NCI-H345 treated with DMSO at 0.1 percent for 48 hours (cell line): ENCODE data around the gene COMP.
"Not testable (repeated sequence)": the region's sequence is repeated elsewhere in the genome, so short reads cannot be mapped to it uniquely, and the experiment has no call there.

Experiments used
- DNase-seq: peaks from one replicate; lab custom pipeline; 2025; ENCODE audit not compliant: unreplicated experiment; lab: John Stamatoyannopoulos, UW

Gene COMP

DNA sequence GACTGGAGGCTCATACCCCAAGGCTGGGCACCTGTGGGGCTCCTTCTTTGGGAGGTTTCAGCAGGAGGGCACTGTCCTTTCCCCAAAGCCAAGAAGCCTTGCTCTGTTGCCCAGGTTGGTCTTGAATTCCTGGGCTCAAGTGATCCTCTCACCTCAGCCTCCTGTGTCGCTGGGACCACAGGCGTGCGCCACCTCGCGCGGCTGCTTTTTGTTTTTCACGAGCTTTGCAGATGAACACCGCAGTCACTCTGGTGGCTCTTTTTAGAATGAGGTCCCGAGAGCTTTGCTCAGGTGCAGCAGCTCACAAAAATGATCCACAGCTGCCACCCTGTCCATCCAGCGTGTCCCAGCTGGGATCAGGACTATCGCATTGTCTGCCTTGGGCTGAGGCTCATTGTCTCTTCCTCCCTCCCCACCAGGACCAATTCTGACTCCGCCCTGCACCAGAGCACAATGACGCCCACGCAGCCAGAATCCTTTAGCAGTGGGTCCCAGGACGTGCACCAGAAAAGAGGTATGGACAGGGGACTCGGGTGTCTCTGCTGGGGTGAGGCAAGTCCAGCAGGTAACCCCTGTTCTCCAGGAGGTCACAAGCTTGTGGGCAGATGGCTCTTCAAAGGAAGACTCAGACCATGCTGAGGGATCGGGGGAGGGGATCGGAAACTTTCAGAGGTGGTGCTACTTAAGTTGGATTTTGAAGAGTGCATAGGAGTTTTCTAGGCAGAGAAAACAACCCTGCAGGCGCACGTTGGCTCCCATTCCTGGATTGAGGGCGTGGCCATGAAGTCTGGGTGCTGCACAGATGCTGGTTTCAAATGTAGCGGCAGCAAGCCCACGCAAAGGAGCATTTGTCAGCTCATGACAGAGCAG is 41.5 kb downstream of the COMP start:
- no peak for DNase-seq

- DNase-seq = no peak
Measured at GRCh38 chr19:18746401-18747325, 44.4 kb downstream of the COMP start.

- DNase-seq = no peak
Measured at GRCh38 chr19:18745931-18746330, 45.2 kb downstream of the COMP start.

DNA sequence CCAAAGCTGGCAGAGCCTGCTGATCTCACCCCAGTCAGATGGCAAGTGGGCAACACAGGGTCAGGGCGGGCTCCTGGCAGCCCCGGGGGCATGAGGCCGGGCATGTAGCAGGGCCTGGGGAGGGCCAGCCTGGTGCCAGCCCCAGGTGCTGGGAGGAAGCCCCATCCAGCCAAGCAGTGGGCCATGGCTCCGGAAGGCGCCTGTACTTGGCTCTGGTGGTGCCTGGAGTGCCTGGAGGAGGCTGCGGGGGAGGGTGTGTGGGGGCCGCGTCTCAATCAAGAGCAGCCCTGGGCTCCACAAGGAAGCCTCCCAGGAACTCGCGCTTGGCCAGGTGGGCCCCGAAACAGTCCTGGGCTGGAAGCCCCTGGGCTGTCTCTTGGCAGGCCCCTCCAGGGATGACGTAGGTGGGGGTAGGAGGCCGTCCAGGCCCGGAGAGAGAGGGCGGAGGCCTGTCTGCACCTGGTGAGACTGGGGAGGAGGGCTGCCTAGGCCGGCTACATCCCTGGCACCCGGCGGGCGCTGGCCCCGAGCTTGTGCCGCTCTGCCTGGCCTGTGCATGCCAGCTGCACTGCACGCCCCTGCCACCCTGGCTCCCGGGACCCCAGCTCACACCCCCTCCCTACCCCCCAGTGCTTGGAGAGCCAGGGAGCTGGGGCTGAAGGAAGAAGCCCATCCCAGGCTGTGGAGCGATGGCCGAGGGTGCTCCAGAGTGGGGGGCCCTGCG is 45.9 kb downstream of the COMP start:
- DNase-seq = no peak

- DNase-seq = no peak
Measured at GRCh38 chr19:18743784-18744418, 47.2 kb downstream of the COMP start.

- no peak for DNase-seq
Measured at GRCh38 chr19:18742838-18743783, 48.0 kb downstream of the COMP start.

DNA sequence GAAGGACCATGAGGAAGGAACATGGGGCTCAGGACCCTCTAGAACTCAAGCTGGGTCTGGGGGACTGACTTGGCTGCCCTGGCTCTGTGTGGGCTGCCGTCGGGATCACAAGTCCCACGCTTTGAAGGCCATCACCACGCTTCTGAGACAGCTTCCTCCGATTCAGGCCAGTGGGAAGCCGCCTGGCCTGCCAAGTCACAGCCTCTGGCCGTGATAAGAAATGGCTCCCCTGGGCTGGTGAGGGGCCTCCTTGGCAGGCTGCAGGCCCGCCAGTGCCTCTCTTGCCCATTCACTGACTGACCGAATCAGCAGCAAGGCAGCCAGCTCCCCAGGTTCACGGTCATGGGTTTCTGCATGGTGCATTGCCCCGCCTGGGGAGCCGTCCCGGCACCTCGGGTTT is 48.8 kb downstream of the COMP start:
- no peak for DNase-seq

- no peak for DNase-seq
Measured at GRCh38 chr19:18741124-18742121, 49.7 kb downstream of the COMP start.

GRCh38 chr19:18738961-18739690 is 52.0 kb downstream of the COMP start:
- no peak for DNase-seq

DNA sequence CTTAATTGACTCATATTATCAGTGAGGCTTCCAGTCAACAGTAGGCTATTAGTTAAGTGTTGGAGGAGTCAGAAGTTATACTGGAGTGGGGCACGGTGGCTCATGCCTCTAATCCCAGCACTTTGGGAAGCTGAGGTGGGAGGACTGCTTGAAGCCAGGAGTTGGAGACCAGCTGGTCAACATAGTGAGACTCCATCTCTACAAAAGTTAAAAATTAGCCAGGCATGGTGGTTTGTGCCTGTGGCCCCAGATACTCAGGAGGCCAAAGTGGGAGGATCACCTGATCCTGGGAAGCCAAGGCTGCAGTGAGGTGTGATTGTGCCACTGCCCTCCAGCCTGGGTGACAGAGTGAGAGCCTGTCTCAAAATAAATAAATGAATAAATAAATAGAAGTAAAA is 53.2 kb downstream of the COMP start:
- no peak for DNase-seq

- no peak for DNase-seq
Measured at GRCh38 chr19:18737337-18737953, 53.7 kb downstream of the COMP start.

- no peak for DNase-seq
Measured at GRCh38 chr19:18736415-18737336, 54.4 kb downstream of the COMP start.

- no peak for DNase-seq
Measured at GRCh38 chr19:18735752-18736151, 55.4 kb downstream of the COMP start.

DNA sequence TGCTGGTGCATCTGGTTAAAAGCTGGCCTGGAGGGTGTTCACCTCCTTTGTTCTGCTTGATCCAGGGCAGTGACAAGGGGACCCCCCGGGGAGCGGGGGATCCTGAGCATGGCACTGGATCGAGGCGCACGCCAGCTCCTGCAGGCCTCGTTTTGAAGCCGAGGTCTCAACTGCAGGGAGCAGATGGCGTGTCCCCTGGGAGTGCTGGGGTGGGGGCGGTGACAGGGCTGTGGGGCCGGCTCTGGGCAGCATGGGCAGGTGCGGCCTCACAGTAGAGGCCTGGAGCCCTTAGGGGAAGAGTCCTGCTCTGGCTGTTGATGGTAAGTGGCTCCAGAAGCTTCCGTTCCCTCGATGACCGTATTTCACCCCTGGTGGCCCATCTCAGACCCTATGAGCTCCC is 55.8 kb downstream of the COMP start:
- DNase-seq = no peak

DNA sequence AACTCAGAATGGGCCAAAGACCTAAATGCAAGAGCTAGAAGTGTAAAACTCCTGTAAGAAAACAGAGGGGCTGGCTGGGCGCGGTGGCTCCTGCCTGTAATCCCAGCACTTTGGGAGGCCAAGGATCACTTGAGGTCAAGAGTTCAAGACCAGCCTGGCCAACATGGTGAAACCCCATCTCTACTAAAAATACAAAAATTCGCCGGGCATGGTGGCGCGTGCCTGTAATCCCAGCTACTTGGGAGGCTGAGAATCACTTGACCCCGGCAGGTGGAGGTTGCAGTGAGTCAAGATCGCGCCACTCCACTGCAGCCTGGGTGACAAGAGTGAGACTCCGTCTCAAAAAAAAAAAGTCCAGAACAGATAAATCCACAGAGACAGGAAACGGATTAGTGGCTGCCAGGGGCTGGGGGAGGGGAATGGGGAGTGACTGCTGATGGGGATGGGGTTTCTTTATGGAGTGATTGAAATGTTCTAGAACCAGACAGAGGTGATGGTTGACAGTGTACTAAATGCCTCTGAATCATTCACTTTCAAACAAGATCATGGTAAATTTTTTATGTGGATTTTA is 57.3 kb downstream of the COMP start:
- DNase-seq = not testable (repeated sequence)

GRCh38 chr19:18733196-18733647 is 57.9 kb downstream of the COMP start:
- DNase-seq = no peak
